Measurements from ENCODE around the gene CDH2.

The CDH2 gene

DNA sequence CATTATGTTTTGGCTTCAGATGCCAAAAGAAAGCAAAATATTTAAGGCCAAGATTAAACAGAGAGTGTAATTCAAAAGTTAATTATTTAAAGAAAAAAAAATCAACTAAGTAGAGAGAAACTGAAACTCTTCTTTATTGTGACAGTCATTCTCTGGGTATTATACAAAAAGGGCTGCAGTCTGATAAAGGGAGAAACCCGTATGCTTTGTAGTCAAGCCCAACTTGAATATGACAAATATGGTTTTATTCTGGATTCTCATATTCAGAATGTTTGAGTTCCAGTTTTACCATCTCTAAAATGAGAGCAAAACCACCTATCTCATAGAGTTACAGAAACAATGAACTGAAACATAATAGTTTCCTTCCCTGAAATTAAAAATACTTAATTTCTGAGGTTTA, 8.2 kb downstream of the CDH2 start:
- DNase-seq: no peak

DNA sequence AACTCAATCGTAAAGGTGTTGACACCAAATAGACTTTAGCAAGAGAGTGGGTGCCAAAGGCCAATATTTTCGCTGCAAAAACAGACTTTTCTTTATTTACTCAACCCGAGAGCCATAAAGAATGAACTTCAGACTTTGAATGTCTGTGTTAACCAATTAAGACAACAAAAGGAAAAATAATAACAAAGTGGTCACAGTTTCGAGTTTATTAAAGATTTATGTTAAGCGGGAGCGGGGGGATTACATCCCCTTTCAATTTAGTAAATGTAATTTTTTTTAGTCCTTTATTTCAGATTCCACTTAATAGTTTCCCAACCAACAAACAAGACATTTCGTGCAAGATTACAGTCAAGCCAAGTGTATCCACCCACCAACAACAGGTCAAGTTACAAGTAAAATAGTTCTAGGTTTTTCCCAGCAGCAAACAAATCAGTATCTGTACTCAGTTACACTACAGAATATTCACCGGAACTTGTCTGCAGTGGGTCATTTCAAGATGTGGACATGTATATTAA, 9.0 kb downstream of the CDH2 start:
- DNase-seq: no peak

GRCh38 chr18:28164771-28165483, 12.0 kb downstream of the CDH2 start:
- no peak for DNase-seq

- peak; percentile 27 for DNase-seq
These were observed 13.6 kb downstream of the CDH2 start for GRCh38 chr18:28163201-28163775.

GRCh38 chr18:28161608-28162599, 15.0 kb downstream of the CDH2 start:
- peak; percentile 68 for DNase-seq

GRCh38 chr18:28159055-28159454, 17.9 kb downstream of the CDH2 start:
- peak; percentile 39 for DNase-seq

DNA sequence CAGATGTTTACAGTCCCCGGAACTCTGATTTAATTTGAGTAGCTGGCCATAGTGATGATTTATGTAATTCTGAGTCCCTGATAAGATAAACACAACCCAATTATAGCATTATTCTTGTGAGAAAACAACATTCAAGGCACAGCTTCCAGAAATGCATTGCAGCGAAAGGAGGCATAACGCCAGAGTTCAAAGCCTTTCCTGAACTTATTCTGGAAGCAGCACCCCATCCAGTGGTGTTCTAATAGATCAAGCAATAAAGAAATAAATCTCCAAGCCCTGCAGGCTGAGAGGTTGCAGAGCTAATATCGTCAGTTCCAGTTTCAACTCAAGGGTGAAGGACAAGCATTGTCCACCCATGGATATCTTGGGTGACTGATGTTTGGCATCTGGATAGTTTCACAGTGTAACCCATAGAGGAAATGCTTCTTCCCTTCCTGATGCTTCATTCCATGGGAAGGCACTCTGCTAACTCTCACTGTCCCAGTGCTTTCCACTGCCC, 18.8 kb downstream of the CDH2 start:
- no peak for DNase-seq

DNA sequence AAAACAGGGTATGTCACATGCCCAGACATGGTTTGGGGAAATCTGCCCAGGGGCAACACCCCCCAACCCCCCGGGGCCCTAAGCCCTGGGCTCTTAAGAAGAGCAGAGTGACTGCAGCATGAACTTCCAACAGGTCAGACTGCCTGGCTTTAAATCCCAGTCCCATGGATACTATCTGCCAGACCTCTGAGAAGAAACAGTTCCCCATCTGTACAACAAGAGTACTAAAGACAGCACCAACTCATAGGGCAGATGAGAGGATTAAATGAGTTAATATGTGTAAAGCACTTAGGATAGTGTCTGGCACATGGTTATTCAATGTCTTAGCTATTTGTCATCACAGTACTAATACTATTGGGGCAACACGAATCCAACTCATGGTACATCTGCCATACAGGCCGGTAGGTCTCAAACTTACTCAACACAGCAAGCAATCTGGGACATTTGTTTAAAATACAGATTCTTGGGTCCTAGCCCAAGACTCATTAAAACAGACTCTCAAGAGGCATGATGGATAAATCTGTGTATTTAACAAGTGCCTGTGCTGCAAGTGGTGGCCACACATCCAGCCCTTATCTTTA, 23.4 kb downstream of the CDH2 start:
- DNase-seq: no peak

DNA sequence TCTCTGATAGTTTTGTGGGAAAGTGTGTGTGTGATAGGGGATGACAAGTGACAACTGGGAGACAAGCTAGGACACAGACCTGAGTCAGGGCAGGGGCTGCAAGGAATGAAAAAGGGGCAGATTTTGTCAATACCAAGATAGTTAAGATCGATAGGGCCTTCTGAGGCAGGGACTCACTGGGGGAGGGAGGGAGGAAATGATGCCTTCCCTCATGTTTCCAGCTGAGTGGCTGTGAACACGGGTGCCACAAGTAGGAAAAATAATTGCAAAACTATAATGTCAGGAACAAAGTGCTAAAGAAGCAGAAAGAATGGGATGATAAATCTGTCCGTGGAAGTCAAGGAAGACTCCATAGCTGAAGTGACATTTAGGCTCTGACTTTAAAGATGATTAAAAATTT, 24.2 kb downstream of the CDH2 start:
- DNase-seq: no peak

DNA sequence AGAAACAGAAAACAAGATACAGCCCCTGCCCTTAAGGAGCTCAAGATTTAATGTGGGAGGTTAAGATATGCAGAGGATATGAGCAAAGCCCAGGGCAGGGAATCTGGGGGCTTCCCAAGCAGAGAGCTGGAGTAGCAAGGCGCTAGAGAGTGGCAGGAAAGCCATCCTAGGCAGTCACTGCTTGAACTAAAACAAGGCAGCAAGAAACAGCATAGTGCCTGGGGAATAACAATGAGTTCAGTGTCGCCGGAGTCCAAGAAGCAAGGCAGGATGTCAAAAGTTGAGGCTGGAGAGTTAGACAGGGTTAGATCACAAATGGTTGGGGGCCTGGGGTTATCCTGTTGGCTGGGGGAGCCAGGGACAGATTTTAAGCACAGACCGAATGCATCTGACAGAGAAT, 24.6 kb downstream of the CDH2 start:
- DNase-seq: no peak

DNA sequence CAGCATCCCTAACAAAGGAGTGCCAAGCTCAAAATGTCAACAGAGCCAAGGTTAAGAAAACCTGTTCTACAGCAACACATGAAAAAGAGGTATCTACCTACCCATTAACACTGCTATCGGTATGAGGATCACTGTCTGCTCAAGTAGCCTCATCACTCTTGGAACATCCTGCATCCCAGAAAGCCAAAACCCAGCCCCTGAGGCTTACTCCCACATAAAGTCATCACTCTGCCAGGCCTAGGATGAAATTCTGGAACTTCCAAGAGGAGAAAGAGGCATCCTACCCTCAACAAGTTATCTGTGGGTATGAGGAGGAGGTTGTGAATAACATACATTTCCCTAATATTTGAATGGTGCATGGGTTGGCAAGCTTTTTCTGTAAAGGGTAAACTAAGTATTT, 25.5 kb downstream of the CDH2 start:
- no peak for DNase-seq

DNA sequence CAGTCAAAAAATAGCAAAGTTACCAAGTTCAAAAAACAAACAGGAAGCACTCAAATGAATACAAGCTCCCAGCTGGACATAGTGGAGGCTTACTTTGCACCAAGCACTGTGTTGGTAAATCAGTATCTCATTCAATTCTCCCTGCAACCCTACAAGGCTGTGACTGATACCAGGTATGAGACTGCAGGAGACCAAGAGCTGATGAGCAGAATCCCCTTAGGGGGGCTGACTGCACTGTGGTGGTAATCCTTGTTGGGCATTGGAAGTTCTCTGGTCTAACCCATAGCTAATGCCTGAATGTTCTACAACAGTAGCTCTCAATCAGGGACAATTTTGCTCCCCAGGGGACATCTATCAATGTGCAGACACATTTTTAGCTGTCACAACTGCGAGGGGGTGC, 26.0 kb downstream of the CDH2 start:
- DNase-seq: no peak

GRCh38 chr18:28149810-28150420, 27.0 kb downstream of the CDH2 start:
- no peak for DNase-seq

GRCh38 chr18:28147674-28148171, 29.2 kb downstream of the CDH2 start:
- no peak for DNase-seq

DNA sequence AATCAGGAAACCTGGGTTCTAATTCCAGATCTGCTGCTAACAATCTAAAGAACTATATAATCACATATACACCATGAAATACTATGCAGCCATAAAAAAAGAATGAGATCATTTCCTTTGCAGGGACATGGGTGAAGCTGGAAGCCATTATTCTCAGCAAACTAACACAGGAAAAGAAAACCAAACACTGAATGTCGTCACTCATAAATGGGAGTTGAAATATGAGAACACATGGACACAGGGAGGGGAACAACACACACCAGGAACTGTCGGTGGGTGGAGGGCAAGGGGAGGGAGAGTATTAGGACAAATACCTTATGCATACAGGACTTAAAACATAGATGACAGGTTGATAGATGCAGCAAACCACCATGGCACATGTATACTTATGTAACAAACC, 33.2 kb downstream of the CDH2 start:
- DNase-seq: no peak

GRCh38 chr18:28138816-28139215, 38.1 kb downstream of the CDH2 start:
- DNase-seq: no peak

GRCh38 chr18:28136071-28136470, 40.9 kb downstream of the CDH2 start:
- no peak for DNase-seq

- DNase-seq: no peak
These were observed 42.2 kb downstream of the CDH2 start for GRCh38 chr18:28134774-28135173.

DNA sequence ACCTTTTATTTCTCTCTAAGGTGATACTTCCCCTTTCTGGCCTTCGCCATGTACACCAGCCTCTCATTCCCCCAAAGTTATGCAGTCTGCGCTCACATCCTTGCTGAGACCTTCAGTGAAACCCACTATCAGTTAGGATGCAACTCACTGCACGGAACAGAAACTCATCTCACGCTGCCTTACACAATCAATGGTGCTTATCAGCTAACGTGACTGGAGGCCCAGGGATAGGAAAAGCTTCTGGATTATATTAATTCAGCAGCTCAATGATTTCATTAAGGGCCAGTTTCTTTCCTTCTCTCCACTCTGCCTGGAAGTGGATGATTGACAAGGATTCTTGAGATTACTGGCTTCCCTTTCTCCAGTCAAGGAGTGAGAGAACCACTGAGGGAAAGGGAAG, 44.8 kb downstream of the CDH2 start:
- no peak for DNase-seq

- DNase-seq: no peak
These were observed 48.3 kb downstream of the CDH2 start for GRCh38 chr18:28128659-28128980.

GRCh38 chr18:28127763-28128658, 48.9 kb downstream of the CDH2 start:
- DNase-seq: peak; percentile 36

Data from fibroblast of skin of back (primary cell).